HG03196 (cell line): ENCODE data around the gene CHST11.

Source experiments
- ATAC-seq: cut with Tn5 transposase; IDR thresholded peaks from one replicate; pipeline ENCODE4 v1.9.1; 2021; ENCODE audit not compliant: unreplicated experiment

CHST11 gene

DNA sequence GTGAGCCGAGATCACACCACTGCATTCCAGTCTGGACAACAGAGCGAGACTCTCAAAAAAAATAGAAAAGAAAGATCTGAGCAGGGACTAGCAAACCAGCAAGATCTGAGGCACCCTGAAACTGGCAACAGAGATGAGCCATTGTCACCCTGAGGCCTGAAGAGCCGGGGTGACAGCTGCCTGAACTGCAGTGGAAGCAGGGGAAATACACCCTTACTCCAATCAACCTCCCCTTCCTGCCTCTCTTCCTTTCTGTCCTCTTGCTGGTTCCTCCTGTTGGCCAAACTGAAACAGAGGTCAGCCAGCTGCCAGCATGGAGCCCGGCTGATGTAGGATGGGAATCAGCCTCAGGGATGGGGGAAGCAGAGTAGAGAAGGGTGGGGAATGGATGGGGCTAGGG is 192.0 kb downstream of the CHST11 start:
- no peak for ATAC-seq

DNA sequence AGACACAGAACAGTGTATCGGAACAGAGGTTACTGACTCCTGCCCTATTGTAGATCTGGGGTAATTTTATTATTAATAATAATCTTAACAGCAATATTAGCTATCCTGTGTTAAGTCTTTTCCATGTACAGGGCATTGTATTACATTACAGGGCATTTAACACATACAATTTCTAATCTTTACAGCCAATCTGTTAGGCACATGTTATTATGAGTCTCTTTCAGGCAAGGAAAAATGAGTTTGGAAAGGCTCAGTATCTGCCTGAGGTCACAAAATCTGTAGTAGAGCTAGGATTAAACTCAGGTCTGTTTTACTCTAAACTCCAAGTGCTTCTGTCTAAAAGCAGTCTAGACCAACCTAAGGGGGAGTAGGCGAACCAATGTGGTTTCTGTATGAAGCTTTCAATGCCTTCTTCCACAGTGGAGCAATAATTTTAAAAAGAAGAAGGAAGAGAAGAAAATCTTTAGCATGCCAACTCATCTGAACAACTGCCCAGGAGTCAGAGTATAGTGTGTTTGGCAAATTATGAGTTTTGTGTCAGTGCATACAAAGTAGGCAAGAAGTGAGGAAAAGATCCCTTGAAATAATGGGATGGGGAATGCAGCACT is 192.6 kb downstream of the CHST11 start:
- no peak for ATAC-seq

DNA sequence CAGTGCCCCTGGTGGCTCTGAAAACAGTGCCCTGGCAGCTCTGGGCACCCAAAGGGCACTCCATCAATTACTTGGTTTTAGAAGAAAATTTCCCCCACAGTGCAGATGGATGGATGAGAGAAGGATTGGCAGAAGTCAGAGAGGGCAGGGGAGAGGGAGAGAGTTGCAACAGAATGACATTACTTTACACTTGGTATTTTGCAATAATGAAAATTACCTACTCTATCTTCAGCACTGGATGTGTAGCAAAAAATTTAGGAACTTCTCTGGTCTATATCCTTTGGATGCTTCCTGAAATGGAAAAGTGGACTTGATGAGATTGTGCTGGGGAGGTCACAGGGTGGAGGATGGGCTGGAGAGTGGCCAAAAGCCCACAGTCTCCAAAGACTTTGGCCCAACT is 193.2 kb downstream of the CHST11 start:
- no peak for ATAC-seq

DNA sequence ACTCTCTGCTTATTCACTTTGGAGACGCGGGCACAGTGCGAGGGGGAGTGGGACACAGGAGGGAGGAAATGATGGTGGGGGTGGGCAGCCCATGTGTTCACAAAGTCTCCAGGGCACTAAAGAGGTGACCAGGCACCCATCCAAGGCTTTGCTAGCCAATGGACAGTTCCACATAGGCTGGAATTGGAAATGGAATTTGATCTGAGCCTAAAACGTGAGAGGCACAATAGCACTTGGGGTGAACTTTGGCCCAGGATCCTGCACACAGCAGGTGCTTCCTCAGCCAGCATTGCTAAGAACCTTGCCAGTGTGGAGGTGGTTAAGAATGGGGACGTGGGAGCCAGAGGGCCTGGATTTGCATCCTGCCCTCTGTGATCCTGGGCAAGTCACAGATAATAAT is 193.8 kb downstream of the CHST11 start:
- ATAC-seq: no peak

DNA sequence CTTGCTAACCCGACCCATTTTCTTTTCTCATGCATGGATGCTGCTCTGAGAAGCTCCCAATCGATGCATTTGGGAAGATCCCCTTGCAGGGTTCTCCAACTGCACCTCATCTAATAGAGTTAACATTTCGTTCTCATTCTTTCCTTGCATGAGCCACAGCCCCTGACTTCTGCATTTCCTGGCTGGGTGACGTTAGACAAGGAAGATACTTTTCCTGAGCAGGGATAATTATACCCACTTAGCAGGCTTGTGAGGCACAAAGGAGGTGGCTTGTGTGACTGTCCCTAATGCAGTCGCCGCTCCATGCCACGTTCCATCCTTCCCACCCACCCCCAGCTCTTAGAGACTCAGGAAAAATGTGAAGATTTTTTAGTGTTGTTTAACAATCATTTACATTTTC is 195.1 kb downstream of the CHST11 start:
- ATAC-seq: no peak

GRCh38 chr12:104652358-104652757 is 195.6 kb downstream of the CHST11 start:
- no peak for ATAC-seq

- no peak for ATAC-seq
Measured at GRCh38 chr12:104652910-104653309, 196.2 kb downstream of the CHST11 start.

- ATAC-seq: no peak
Measured at GRCh38 chr12:104653730-104654664, 197.2 kb downstream of the CHST11 start.

DNA sequence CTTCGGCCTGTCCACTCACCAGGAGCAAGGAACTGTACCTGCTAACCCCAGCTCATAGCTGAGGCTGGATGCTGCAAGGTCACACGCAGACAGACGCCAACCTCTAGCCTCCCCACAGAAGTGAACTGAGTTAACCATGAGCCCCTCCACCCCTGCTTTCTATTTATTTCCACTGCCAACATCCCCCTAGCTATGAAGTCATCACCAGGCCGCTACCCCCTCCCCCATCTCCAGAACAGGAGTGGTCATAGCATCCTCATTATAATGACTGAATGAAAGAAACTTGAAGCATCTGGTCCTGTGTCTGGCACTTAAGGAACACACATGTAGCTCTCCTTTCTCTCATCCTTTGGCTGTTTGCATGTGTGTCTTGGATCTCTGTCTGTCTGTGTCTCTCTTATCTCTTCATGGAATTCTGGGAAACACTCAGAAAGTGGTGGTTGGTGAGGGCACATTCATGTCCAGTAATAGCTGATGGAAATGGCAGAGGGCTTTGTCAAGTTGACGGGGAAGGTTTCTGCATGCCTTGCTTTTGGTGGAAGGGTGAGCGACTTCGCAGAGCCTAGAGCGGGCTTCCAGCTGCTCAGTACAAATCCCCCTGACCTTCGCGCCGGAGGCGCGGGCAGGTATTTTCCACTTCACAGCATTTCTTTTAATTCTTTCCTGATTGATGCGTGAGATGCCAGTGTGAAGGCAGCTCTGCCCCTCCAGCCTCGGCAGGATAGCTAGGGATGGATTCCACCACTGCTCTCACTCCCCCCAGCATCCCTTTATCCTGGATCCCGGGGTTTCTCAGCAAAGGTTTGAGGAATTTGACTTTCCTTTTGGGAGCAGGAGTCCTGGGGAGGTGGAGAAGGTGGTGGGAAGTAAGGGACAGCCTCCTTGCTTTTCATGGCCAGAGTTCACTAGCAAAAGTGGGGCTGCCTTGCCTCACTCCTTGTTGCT is 198.2 kb downstream of the CHST11 start:
- ATAC-seq: no peak

DNA sequence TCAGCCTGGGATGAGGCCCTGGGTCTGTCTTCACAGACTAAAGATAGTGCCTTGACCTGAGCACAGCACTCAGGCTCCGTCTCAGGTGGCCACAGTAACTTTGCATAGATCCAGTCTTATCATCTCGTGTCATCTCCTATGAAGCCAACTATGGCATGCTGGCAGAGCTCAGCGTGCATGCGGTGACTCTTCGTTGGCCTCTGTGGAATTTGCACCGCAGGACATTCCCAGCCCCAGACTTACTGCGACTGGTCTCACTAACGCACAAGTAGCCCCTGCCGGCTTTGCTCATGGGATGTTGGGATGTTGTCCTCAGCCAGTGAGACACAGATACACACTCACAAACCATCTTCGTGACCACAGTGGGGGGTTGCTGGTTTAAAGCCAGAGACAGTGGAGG is 199.6 kb downstream of the CHST11 start:
- ATAC-seq: no peak

DNA sequence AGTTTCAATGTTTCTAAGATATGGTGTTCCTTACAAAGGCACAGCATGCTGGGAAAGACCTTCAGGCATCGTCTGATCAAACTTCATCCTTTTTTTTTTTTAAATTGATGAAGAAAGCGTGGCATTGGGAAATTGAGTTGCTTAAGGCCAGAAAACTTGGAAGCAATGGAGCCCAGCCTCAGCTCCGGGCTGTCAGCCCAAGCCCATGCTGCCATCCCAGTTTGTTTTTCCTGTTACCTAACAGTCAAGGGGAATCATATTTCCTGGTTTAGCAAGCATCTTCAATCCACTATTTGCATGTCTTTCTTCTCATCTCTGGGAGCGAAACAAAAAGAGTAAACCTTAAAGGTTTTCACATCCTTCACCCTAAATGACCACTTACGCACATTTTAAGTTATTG is 200.2 kb downstream of the CHST11 start:
- ATAC-seq: no peak

DNA sequence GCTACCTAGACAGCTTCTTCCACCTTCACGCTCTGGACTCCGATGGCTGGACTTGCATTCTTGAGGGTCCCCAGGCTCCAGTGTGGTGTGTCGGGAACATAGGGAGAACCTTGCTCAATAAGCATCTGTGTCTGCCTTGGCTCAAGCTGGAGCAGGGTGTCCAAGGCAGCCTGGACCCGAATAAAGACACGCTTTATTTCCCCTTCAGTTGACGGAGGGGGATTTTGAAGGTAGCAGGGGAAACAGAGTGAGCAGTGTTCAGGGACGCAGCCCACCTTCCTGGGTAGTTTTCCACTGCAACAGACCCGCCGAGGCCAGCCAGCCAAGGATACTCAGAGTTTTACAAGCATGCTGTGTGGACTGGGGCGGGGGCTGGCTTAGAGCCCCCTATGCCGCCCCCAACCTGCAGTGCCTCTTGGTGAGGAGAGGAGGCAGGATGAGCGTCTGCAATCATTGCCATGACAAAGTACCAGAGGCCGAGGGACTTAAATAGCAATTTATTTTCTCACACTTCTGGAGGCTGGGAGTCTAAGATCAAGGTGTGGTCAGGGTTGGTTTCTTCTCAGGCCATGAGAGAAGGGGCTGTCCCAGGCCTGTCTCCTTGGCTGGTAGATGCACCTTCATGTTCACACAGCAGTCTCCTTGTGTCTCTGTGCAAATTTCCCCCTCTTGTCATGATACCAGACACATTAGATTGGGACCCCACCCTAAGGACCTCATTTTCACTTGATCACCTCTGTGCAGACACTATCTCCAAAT is 201.2 kb downstream of the CHST11 start:
- ATAC-seq: no peak

- no peak for ATAC-seq
Measured at GRCh38 chr12:104659058-104659457, 202.3 kb downstream of the CHST11 start.

DNA sequence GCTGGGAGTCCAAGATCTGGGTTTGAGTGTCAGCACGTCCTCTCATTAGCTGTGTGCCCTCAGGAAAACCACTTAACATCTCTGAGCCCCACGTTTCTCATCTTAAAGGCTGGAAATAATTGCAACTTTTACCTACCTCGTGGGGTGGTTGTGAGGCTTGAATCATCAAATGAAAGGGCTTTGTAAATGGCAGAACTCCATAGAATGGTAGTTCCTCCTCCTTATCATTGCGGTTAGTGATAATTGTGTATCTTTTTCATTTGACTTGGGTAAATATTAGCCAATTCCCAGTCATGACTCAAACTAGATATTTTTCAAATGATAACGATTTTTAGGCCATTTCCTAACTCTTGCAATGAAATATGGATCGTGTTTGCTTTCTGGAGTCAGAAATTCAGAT is 205.5 kb downstream of the CHST11 start:
- ATAC-seq: no peak

GRCh38 chr12:104662908-104663307 is 206.2 kb downstream of the CHST11 start:
- ATAC-seq: no peak

GRCh38 chr12:104664351-104664750 is 207.6 kb downstream of the CHST11 start:
- ATAC-seq: no peak

GRCh38 chr12:104665296-104665695 is 208.5 kb downstream of the CHST11 start:
- ATAC-seq: no peak

GRCh38 chr12:104667139-104667538 is 210.4 kb downstream of the CHST11 start:
- no peak for ATAC-seq

DNA sequence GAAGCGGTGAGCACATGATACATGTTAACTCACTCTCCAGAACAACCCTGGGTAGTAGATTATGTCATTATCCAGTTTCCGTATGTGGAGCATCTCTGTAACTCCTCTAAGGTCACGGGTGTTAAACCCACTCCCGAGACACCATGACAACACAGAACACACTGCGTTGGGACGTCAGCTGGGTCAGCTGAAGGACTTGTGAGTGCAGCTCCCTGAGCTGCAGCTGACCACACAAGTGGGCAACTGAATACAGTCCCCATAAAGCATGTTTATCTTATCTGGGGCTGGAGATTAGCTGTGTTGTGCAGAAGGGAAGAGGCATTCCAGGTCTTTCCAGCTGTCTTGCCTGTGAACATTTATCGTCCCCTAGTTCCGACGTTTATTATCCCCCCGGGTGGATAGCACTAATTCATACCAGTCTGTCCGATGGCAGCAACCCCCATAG is 211.5 kb downstream of the CHST11 start:
- no peak for ATAC-seq

DNA sequence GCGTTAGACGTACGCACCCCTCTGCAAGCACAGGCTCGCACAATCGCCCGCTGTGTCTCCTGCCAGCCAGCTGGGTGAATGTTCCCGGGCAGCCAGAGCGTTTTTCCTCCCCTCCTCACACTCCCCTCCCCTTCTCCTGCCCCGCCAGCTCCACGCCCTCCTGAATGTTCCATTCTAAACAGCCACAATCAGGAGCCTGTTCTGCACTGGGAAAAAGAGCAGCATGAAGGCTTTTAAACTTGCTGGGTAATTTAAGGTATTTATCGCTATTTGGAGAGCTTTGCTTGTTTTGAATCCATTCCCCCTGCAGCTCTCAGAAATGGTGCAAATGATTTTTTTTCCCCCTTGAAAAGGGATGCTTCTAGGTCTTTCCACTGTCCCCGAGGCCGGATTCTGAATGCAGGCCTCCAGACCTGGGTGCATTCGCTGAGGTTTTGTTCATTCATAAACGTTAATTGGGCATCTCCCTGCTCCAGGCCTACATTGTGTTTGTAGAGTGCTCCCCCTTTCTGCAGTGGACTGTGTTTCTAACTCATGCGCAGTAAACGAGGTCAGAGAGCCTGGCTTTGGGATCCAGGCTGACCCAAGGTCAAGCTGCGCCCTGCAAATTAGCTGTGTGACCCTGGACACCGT is 212.5 kb downstream of the CHST11 start:
- no peak for ATAC-seq
